Smooth muscle cell (in vitro differentiated cells): ENCODE results near the gene MTR. TPM values are rescaled to one million over a fixed set of nuclear protein-coding genes. Genes with fewer than 3 reads are reported as not detected.
A peak's percentile ranks its signal among the peaks of the same experiment; 100 is the strongest.

Source experiments
- DNase-seq: peaks from one replicate; lab custom pipeline; 2025; ENCODE audit not compliant: unreplicated experiment; lab: John Stamatoyannopoulos, UW
- H2AFZ ChIP-seq: fragments of 200-600 bp; sonication (generic); 2 replicates; pipeline ENCODE4 v1.6.0; 2016; ENCODE audit warnings: antibody characterized with exemption, low read depth, mild to moderate bottlenecking
- H3F3A ChIP-seq: fragments of 200-600 bp; sonication (generic); 2 replicates; pipeline ENCODE4 v1.6.0; 2017; ENCODE audit warnings: antibody characterized with exemption, low read depth
- H3K27ac ChIP-seq: fragments of 200-600 bp; sonication (generic); 2 replicates; pipeline ENCODE4 v1.5.1; 2016; ENCODE audit warnings: low read depth, mild to moderate bottlenecking
- H3K27me3 ChIP-seq: fragments of 200-600 bp; sonication (generic); 2 replicates; pipeline ENCODE4 v1.6.1; 2016; ENCODE audit warnings: low read depth, mild to moderate bottlenecking
- H3K36me3 ChIP-seq: fragments of 200-600 bp; sonication (generic); 2 replicates; pipeline ENCODE4 v1.5.1; 2016; ENCODE audit warnings: low read depth
- H3K4me1 ChIP-seq: fragments of 200-600 bp; sonication (generic); 2 replicates; pipeline ENCODE4 v1.5.1; 2016; ENCODE audit warnings: low read depth
- H3K4me2 ChIP-seq: fragments of 200-600 bp; sonication (generic); 2 replicates; pipeline ENCODE4 v1.6.0; 2016; ENCODE audit warnings: mild to moderate bottlenecking
- H3K4me3 ChIP-seq: fragments of 200-600 bp; sonication (generic); 2 replicates; pipeline ENCODE4 v1.5.1; 2016; ENCODE audit warnings: mild to moderate bottlenecking
- H3K79me2 ChIP-seq: fragments of 200-600 bp; sonication (generic); 2 replicates; pipeline ENCODE4 v1.6.0; 2016; ENCODE audit warnings: low read depth, mild to moderate bottlenecking
- H3K9ac ChIP-seq: fragments of 200-600 bp; sonication (generic); 2 replicates; pipeline ENCODE4 v1.6.0; 2016; ENCODE audit warnings: low read depth
- H3K9me3 ChIP-seq: fragments of 200-600 bp; sonication (generic); replicated peaks from 2 replicates; pipeline ENCODE4 v1.5.1; 2016; ENCODE audit warnings: low read depth
- H4K20me1 ChIP-seq: fragments of 200-600 bp; sonication (generic); 2 replicates; pipeline ENCODE4 v1.6.0; 2016; ENCODE audit warnings: low read depth
- CTCF ChIP-seq: fragments of 200-600 bp; sonication (generic); IDR thresholded peaks from 2 replicates; pipeline ENCODE4 v1.5.1; 2017; ENCODE audit warnings: borderline replicate concordance, mild to moderate bottlenecking, antibody characterized with exemption; ENCODE audit not compliant: insufficient read depth, poor library complexity, severe bottlenecking
- WGBS: methylation state at CpG from one replicate; pipeline ENCODE4 v1.1.7; 2016; ENCODE audit warnings: low lambda C conversion rate; 5-methylcytosine and 5-hydroxymethylcytosine counted together
- polyA plus RNA-seq: library from polyadenylated mRNA; unstranded; fragments of >200 nt; fragmentation: Nextera tagmentation; extraction: Ambion mirVana; gene quantifications from 2 replicates; pipeline ENCODE4 v1.2.1, GENCODE V29; 2016
- total RNA-seq: library from RNA; depleted of rRNA; stranded (reverse); fragments of >200 nt; gene quantifications from 2 replicates; pipeline ENCODE4 v1.2.3, GENCODE V29; 2014

MTR gene
- total and polyA plus RNA-seq, 2 experiments from 2014 or later, result 10.7 to 18.3 TPM

DNA sequence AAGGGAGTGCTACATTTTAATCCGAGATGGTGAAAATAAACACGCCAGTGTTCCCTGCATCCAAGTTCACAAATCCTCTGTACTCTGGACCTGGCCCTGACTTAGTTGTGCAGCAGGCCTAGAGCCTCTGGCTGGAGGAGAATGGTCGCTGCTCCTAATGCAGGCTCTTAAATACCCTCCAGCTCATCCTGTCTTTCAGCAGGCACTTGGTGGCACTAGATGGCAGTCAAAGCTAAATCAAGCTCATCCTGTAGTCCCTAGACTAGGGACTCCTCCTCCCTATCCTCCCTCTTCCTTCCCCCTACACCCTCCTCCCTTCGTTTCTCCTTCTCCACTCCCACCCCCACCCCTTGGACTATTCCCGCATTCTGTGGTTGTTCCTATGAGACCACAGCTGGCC is 41.6 kb upstream of the MTR start:
- Histone ChIP-seq H3K79me2 (no peaks in the 10 kb centered on the region), H3K4me2 (no peak overlapping the region), H3K9ac (no peak overlapping the region), H3K27ac (no peak overlapping the region), H3F3A (no peaks in the 10 kb centered on the region), H4K20me1 (no peaks in the 10 kb centered on the region), H3K4me1 (no peaks in the 10 kb centered on the region), H2AFZ (no peak overlapping the region), H3K27me3 (no peaks in the 10 kb centered on the region), H3K4me3 (no peak overlapping the region), H3K9me3 (no peaks in the 10 kb centered on the region), H3K36me3 (no peaks in the 10 kb centered on the region)
- TF ChIP-seq CTCF, result peak; percentile 20
- DNase-seq, result no peak
- WGBS, result 76% methylated on average over 3 of the region's 5 CpGs

- no peaks in the 10 kb centered on the region for H4K20me1 ChIP-seq
- 74% methylated on average over 14 of the region's 14 CpGs for WGBS
Observed at GRCh38 chr1:236753964-236754363, 41.1 kb upstream of the MTR start.

GRCh38 chr1:236754525-236755210 is 40.4 kb upstream of the MTR start:
- H3K4me1 ChIP-seq, result no peaks in the 10 kb centered on the region
- no peaks in the 10 kb centered on the region for H3K79me2 ChIP-seq
- no peak for DNase-seq
- no peak for TF ChIP-seq CTCF
- no peaks in the 10 kb centered on the region for H3K36me3 ChIP-seq
- no peaks in the 10 kb centered on the region for H3K9me3 ChIP-seq
- no peak overlapping the region for H2AFZ ChIP-seq
- no peak overlapping the region for H3K27ac ChIP-seq
- no peaks in the 10 kb centered on the region for H4K20me1 ChIP-seq
- H3F3A ChIP-seq, result no peaks in the 10 kb centered on the region
- no peak overlapping the region for H3K4me3 ChIP-seq
- WGBS, result 74% methylated on average over 18 of the region's 18 CpGs
- H3K9ac ChIP-seq, result no peak overlapping the region
- H3K27me3 ChIP-seq, result no peaks in the 10 kb centered on the region
- no peak overlapping the region for H3K4me2 ChIP-seq

More at GRCh38 chr1:236753964-236754363, 41.1 kb upstream of the MTR start:
- no peak overlapping the region for H3K4me3 ChIP-seq
- no peak overlapping the region for H2AFZ ChIP-seq
- no peak for TF ChIP-seq CTCF
- H3K4me1 ChIP-seq, result no peaks in the 10 kb centered on the region
- no peak overlapping the region for H3K9ac ChIP-seq
- no peaks in the 10 kb centered on the region for H3K36me3 ChIP-seq
- no peaks in the 10 kb centered on the region for H3K9me3 ChIP-seq
- no peak overlapping the region for H3K27ac ChIP-seq
- no peaks in the 10 kb centered on the region for H3F3A ChIP-seq
- H3K4me2 ChIP-seq, result no peak overlapping the region
- H3K27me3 ChIP-seq, result no peaks in the 10 kb centered on the region
- DNase-seq, result no peak
- H3K79me2 ChIP-seq, result no peaks in the 10 kb centered on the region

DNA sequence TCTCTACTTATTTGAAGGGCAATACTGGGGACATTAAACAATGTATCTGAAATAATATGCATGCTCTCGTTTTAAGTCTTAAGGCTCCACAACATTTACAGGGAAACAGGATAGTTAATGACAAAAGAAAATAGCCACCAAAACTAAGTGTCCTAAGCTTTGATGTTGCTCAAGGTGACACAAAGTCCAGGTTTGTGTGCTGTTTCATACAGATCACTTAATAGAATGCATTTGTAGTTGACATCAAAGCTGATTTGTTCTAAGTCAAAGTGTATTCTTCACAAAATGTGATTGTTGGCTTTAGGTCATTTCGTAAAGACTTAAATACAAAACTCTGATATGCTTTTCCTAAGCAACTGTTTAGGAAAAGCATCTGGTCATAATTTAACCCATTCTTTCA is 37.5 kb upstream of the MTR start:
- no peak for TF ChIP-seq CTCF
- WGBS, result 88% methylated on average over 2 of the region's 2 CpGs
- Histone ChIP-seq H3K4me3 (no peak overlapping the region), H4K20me1 (no peaks in the 10 kb centered on the region), H2AFZ (no peak overlapping the region), H3K9me3 (no peaks in the 10 kb centered on the region), H3F3A (no peaks in the 10 kb centered on the region), H3K27me3 (no peaks in the 10 kb centered on the region), H3K36me3 (no peaks in the 10 kb centered on the region), H3K4me1 (no peaks in the 10 kb centered on the region), H3K9ac (no peak overlapping the region), H3K79me2 (no peaks in the 10 kb centered on the region), H3K4me2 (no peak overlapping the region), H3K27ac (no peak overlapping the region)
- DNase-seq, result no peak
